ENCODE results near the gene MAPKAPK2. TPM values are rescaled to one million over a fixed set of nuclear protein-coding genes. Genes with fewer than 3 reads are reported as not detected.

MAPKAPK2 gene
- total RNA-seq, 4 donors from 2014 or later: 49.6 to 92.4 (median 59.6) TPM

- H3K27ac ChIP-seq: peak overlapping the region in 3 of 4 donors; percentile 28 to 52 (median 37)
- TF ChIP-seq CTCF (IDR thresholded peaks at IDR 0.05): no peak
- no peak for TF ChIP-seq POLR2A (IDR thresholded peaks at IDR 0.05)
- H3K36me3 ChIP-seq: no peaks in the 10 kb centered on the region
- H3K9me3 ChIP-seq: no peaks in the 10 kb centered on the region
- DNase-seq: no peak
- H3K4me1 ChIP-seq: peaks cover 4 to 54% (median 18%) of the 10 kb centered on the region in 4 donors
- no peaks in the 10 kb centered on the region for H3K27me3 ChIP-seq
- no peak overlapping the region for H3K4me3 ChIP-seq
Measured at GRCh38 chr1:206723462-206723804, 38.7 kb downstream of the MAPKAPK2 start.

GRCh38 chr1:206723805-206724472 lies 39.2 kb downstream of the MAPKAPK2 start:
- peak in 1 of 3 donors; percentile 42 for DNase-seq
- TF ChIP-seq POLR2A (IDR thresholded peaks at IDR 0.05): no peak
- no peak for TF ChIP-seq CTCF (IDR thresholded peaks at IDR 0.05)
- Histone ChIP-seq H3K4me1 (peaks cover 4 to 50% (median 18%) of the 10 kb centered on the region in 4 donors), H3K27me3 (no peaks in the 10 kb centered on the region), H3K9me3 (no peaks in the 10 kb centered on the region), H3K36me3 (peaks cover 0 to 2% (median 0%) of the 10 kb centered on the region in 3 donors), H3K4me3 (no peak overlapping the region), H3K27ac (peak overlapping the region in 3 of 4 donors; percentile 28 to 52 (median 37))

GRCh38 chr1:206725109-206725963 lies 40.6 kb downstream of the MAPKAPK2 start:
- Histone ChIP-seq H3K4me3 (no peak overlapping the region), H3K4me1 (peaks cover 4 to 45% (median 17%) of the 10 kb centered on the region in 4 donors), H3K36me3 (peaks cover 0 to 16% (median 0%) of the 10 kb centered on the region in 3 donors), H3K9me3 (no peaks in the 10 kb centered on the region), H3K27ac (no peak overlapping the region), H3K27me3 (no peaks in the 10 kb centered on the region)
- TF ChIP-seq POLR2A (IDR thresholded peaks at IDR 0.05): no peak
- TF ChIP-seq CTCF (IDR thresholded peaks at IDR 0.05): peak; percentile 21 to 59 (median 48)
- DNase-seq: peak in 1 of 3 donors; percentile 80

GRCh38 chr1:206727981-206728696 lies 43.4 kb downstream of the MAPKAPK2 start:
- Histone ChIP-seq H3K9me3 (no peaks in the 10 kb centered on the region), H3K27ac (no peak overlapping the region), H3K4me3 (no peak overlapping the region), H3K36me3 (peaks cover 0 to 44% (median 0%) of the 10 kb centered on the region in 3 donors), H3K4me1 (peaks cover 4 to 32% (median 17%) of the 10 kb centered on the region in 4 donors), H3K27me3 (no peaks in the 10 kb centered on the region)
- no peak for TF ChIP-seq CTCF (IDR thresholded peaks at IDR 0.05)
- TF ChIP-seq POLR2A (IDR thresholded peaks at IDR 0.05): no peak
- no peak for DNase-seq

- Histone ChIP-seq H3K4me3 (no peak overlapping the region), H3K9me3 (no peaks in the 10 kb centered on the region), H3K27ac (no peak overlapping the region), H3K27me3 (no peaks in the 10 kb centered on the region), H3K4me1 (peaks cover 4 to 27% (median 16%) of the 10 kb centered on the region in 4 donors), H3K36me3 (peaks cover 0 to 48% (median 0%) of the 10 kb centered on the region in 3 donors)
- TF ChIP-seq POLR2A (IDR thresholded peaks at IDR 0.05) (no peak), CTCF (IDR thresholded peaks at IDR 0.05) (no peak)
- DNase-seq: no peak
Measured at GRCh38 chr1:206728697-206728987, 43.9 kb downstream of the MAPKAPK2 start.
